T-cell (primary cell): ENCODE results near the gene OR1F1. TPM values are rescaled to one million over a fixed set of nuclear protein-coding genes. Genes with fewer than 3 reads are reported as not detected.
"Not testable (repeated sequence)": the region's sequence is repeated elsewhere in the genome, so short reads cannot be mapped to it uniquely, and the experiment has no call there.

Source experiments
- ATAC-seq, 4 experiments: fragments of 200-7000 bp in 3 of 4; fragments of 150-1000 bp in 1 of 4; cut with Tn5 transposase; replicated peaks in 1 of 4; 1 replicate in 3 of 4; 2 replicates in 1 of 4; pipeline ENCODE4 v1.10.0; 2021; ENCODE audit warnings: moderate library complexity in 3 of 4, mild to moderate bottlenecking in 2 of 4, moderate number of reproducible peaks in 1 of 4
- CTCF ChIA-PET, 2 donors: fragments of 300-600 bp; sonication (Branson Sonifier 250); formaldehyde crosslinking; loops; one replicate each; lab custom pipeline; 2022; ENCODE audit warnings: antibody characterized with exemption in 2 of 2; lab: Charles Lee
- POLR2A ChIA-PET, 2 donors: fragments of 300-600 bp; sonication (Branson Sonifier 250); formaldehyde crosslinking; loops; one replicate each; lab custom pipeline; 2022; ENCODE audit warnings: antibody characterized with exemption in 2 of 2; lab: Charles Lee
- DNase-seq, 35 experiments: peaks; one replicate each; pipeline versions ENCODE4 v3.0.0 to v3.0.0-alpha.2; 2013 to 2023
- H3K27ac ChIP-seq: one replicate; pipeline ENCODE4 v1.5.1; 2013; ENCODE audit warnings: low read length
- H3K27me3 ChIP-seq, 2 experiments: replicated peaks in 1 of 2; 1 replicate in 1 of 2; 2 replicates in 1 of 2; pipeline versions ENCODE4 v1.6.1 to v1.7.0; 2013; ENCODE audit warnings: low read length in 1 of 2, mixed read lengths in 1 of 2; ENCODE audit not compliant: control insufficient read depth in 2 of 2, insufficient read depth in 2 of 2; ENCODE audit errors: extremely low read depth in 1 of 2
- H3K36me3 ChIP-seq, 2 donors: 1 replicate in 1 of 2; 2 replicates in 1 of 2; pipeline versions ENCODE4 v1.6.1 to v1.7.0; 2013; ENCODE audit warnings: low read length in 1 of 2; ENCODE audit not compliant: control insufficient read depth in 2 of 2, insufficient read depth in 1 of 2; ENCODE audit errors: extremely low read depth in 1 of 2
- H3K4me1 ChIP-seq, 2 experiments: 1 replicate in 1 of 2; 2 replicates in 1 of 2; pipeline versions ENCODE4 v1.6.1 to v1.7.0; 2013; ENCODE audit warnings: low read length in 2 of 2, mixed read lengths in 1 of 2; ENCODE audit not compliant: insufficient read depth in 2 of 2, control insufficient read depth in 1 of 2; ENCODE audit errors: extremely low read depth in 1 of 2
- H3K4me3 ChIP-seq, 2 donors: 1 replicate in 1 of 2; 2 replicates in 1 of 2; pipeline versions ENCODE4 v1.5.1 to v1.7.0; 2013; ENCODE audit warnings: mild to moderate bottlenecking in 2 of 2, low read length in 1 of 2, moderate library complexity in 1 of 2; ENCODE audit not compliant: control insufficient read depth in 1 of 2; ENCODE audit errors: extremely low read depth in 1 of 2
- H3K9me3 ChIP-seq: 2 replicates; pipeline ENCODE4 v1.7.0; 2013
- H3K27ac Mint-ChIP-seq, 2 donors: one replicate each; pipeline ENCODE4 v1.8.0; 2020 to 2021; ENCODE audit warnings: mild to moderate bottlenecking in 2 of 2, mixed read lengths in 2 of 2
- H3K27me3 Mint-ChIP-seq, 2 donors: one replicate each; pipeline ENCODE4 v1.8.0; 2021 to 2022; ENCODE audit warnings: mixed read lengths in 2 of 2
- H3K36me3 Mint-ChIP-seq: one replicate; pipeline ENCODE4 v1.8.0; 2021; ENCODE audit warnings: mixed read lengths
- H3K4me1 Mint-ChIP-seq, 3 donors: one replicate each; pipeline ENCODE4 v1.8.0; 2020 to 2022; ENCODE audit warnings: mixed read lengths in 3 of 3, mild to moderate bottlenecking in 1 of 3
- H3K4me3 Mint-ChIP-seq, 3 donors: one replicate each; pipeline ENCODE4 v1.8.0; 2020 to 2022; ENCODE audit warnings: mild to moderate bottlenecking in 3 of 3, mixed read lengths in 3 of 3, moderate library complexity in 3 of 3
- H3K9me3 Mint-ChIP-seq, 3 donors: one replicate each; pipeline ENCODE4 v1.8.0; 2020 to 2022; ENCODE audit warnings: mixed read lengths in 3 of 3
- WGBS: methylation state at CpG from one replicate; pipeline ENCODE4 v1.1.5; 2013; ENCODE audit warnings: missing lambda C conversion rate; ENCODE audit not compliant: insufficient coverage; 5-methylcytosine and 5-hydroxymethylcytosine counted together
- total RNA-seq, 35 experiments: library from RNA in 6 of 35; stranded (reverse) in 6 of 35; fragments of 120-200 nt in 1 of 35; gene quantifications; one replicate each; pipeline versions ENCODE4 v1.2.1 to v1.2.4 and lab custom pipeline; 2013 to 2026

The OR1F1 gene
- total RNA-seq, 5 donors from 2014 or later (not counting 1 experiment from before 2014, with no cell fraction given) = not detected

DNA sequence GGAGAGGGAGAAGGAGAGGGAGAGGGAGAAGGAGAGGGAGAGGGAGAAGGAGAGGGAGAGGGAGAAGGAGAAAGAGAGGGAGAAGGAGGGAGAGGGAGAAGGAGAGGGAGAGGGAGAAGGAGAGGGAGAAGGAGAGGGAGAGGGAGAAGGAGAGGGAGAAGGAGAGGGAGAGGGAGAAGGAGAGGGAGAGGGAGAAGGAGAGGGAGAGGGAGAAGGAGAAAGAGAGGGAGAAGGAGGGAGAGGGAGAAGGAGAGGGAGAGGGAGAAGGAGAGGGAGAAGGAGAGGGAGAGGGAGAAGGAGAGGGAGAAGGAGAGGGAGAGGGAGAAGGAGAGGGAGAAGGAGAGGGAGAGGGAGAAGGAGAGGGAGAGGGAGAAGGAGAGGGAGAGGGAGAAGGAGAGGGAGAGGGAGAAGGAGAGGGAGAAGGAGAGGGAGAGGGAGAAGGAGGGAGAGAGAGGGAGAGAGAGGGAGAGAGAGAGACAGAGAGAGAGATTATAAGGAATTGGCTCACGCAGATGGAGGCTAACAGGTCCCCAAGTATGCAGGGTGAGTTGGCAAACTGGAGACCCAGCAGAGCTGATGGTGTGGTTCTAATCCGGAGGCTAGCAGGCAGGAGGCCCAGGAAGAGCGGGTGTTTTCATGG, 9.8 kb downstream of the OR1F1 start:
- POLR2A ChIA-PET, H3K4me1 Mint-ChIP-seq, H3K9me3 ChIP-seq, H3K36me3 Mint-ChIP-seq, H3K27ac ChIP-seq, H3K4me3 ChIP-seq, H3K9me3 Mint-ChIP-seq, DNase-seq, H3K27ac Mint-ChIP-seq, H3K4me1 ChIP-seq, H3K4me3 Mint-ChIP-seq, H3K36me3 ChIP-seq, ATAC-seq: not testable (repeated sequence)
- CTCF ChIA-PET = interaction anchor here in 1 of 2 donors (0.5 kb wide), 1 partner anchor 24 kb away, joined by 3 read pairs; no protein-coding TSS in a partner anchor
- peaks cover 17 to 44% of the 10 kb centered on the region in 2 donors for H3K27me3 Mint-ChIP-seq
- peaks cover 6 to 47% of the 10 kb centered on the region in 2 experiments for H3K27me3 ChIP-seq
- WGBS = 75% methylated on average over 3 of the region's 3 CpGs

GRCh38 chr16:3198334-3199072, 10.5 kb downstream of the OR1F1 start:
- H3K9me3 Mint-ChIP-seq = no peaks in the 10 kb centered on the region
- no peak for ATAC-seq
- H3K27me3 Mint-ChIP-seq = peaks cover 17 to 38% of the 10 kb centered on the region in 2 donors

GRCh38 chr16:3202903-3203539, 15.0 kb downstream of the OR1F1 start:
- ATAC-seq = no peak
- no peak overlapping the region for H3K27ac Mint-ChIP-seq
- Histone ChIP-seq H3K9me3 (no peaks in the 10 kb centered on the region), H3K27me3 (peaks cover 0 to 4% of the 10 kb centered on the region in 2 experiments), H3K27ac (no peak overlapping the region), H3K4me3 (no peak overlapping the region), H3K4me1 (no peaks in the 10 kb centered on the region), H3K36me3 (no peaks in the 10 kb centered on the region)
- ChIA-PET POLR2A (no interaction called here), CTCF (interaction anchor here in 1 of 2 donors (0.5 kb wide), 1 partner anchor 13 kb away, joined by 4 read pairs; no protein-coding TSS in a partner anchor)
- no peak for DNase-seq
- WGBS = 60% methylated on average over 1 of the region's 6 CpGs
- H3K27me3 Mint-ChIP-seq = peaks cover 11 to 12% of the 10 kb centered on the region in 2 donors
- peaks cover 0 to 2% (median 0%) of the 10 kb centered on the region in 3 donors for H3K4me1 Mint-ChIP-seq
- no peak overlapping the region for H3K4me3 Mint-ChIP-seq
- H3K36me3 Mint-ChIP-seq = peaks cover 4% of the 10 kb centered on the region
- peaks cover 0 to 16% (median 9%) of the 10 kb centered on the region in 3 donors for H3K9me3 Mint-ChIP-seq

More at GRCh38 chr16:3198334-3199072, 10.5 kb downstream of the OR1F1 start:
- H3K27ac ChIP-seq = no peak overlapping the region
- peaks cover 4 to 40% of the 10 kb centered on the region in 2 experiments for H3K27me3 ChIP-seq
- ChIA-PET CTCF (interaction anchor here (0.5 to 0.6 kb wide), 2 partner anchors 23 to 188 kb away, joined by 3 to 5 read pairs; no protein-coding TSS in a partner anchor), POLR2A (interaction anchor here in 1 of 2 donors (0.6 kb wide), 1 partner anchor 19 kb away, joined by 4 read pairs; no protein-coding TSS in a partner anchor)
- Mint-ChIP-seq H3K27ac (no peak overlapping the region), H3K4me3 (no peak overlapping the region), H3K4me1 (peaks cover 0 to 9% (median 6%) of the 10 kb centered on the region in 3 donors), H3K36me3 (no peaks in the 10 kb centered on the region)
- no peak overlapping the region for H3K4me3 ChIP-seq
- no peaks in the 10 kb centered on the region for H3K36me3 ChIP-seq
- H3K4me1 ChIP-seq = no peaks in the 10 kb centered on the region
- H3K9me3 ChIP-seq = no peaks in the 10 kb centered on the region
- 96% methylated on average over 5 of the region's 13 CpGs for WGBS
- DNase-seq = no peak

GRCh38 chr16:3205939-3206338, 17.9 kb downstream of the OR1F1 start:
- 60% methylated on average over 2 of the region's 3 CpGs for WGBS
- not testable (repeated sequence) for ATAC-seq

DNA sequence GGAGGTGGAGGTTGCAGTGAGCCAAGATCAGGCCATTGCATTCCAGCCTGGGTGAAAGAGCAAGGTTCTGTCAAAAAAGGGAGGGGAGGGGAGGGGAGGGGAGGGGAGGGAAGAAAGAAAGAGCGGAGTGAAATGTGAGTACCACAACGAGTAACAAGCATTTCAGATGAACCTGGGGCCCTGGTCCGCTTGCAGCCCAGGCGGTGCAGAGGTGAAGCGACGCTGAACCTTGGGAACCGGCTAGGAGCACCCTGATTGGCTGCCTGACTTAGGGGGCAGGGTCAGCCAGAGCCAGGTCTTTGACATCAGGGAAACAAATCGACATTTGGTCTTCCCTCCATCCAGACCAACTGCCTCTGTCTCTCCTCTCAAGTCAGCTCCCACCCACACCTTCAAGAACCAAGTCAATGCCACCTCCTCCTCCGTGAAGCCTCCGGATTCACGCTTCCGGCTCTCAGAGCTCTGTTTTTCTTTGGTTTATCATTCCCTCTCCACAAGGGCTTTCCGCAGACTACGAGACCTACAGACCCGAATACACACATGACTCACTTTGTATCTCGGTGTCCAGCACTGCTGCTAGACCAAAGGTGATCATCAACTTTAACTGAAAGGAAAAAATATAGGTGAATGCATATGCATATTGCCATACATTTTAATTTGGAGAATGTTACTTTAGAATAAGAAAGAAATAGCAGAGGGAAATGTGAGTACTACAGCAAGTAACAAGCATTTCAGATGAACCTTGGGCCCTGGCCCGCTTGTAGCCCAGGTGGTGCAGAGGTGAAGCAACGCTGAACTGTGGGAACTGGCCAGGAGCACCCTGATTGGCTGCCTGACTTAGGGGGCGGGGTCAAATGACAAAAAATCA, 19.3 kb downstream of the OR1F1 start:
- H3K27me3 ChIP-seq = peaks cover 0 to 3% of the 10 kb centered on the region in 2 experiments
- Mint-ChIP-seq H3K27me3 (peaks cover 4 to 12% of the 10 kb centered on the region in 2 donors), H3K4me1 (peaks cover 0 to 7% (median 5%) of the 10 kb centered on the region in 3 donors), H3K36me3 (peaks cover 4% of the 10 kb centered on the region), H3K27ac (no peak overlapping the region), H3K4me3 (no peak overlapping the region), H3K9me3 (peaks cover 0 to 16% (median 9%) of the 10 kb centered on the region in 3 donors)
- ChIA-PET POLR2A (interaction anchor here in 1 of 2 donors (0.6 kb wide), 1 partner anchor 10 kb away, joined by 4 read pairs; no protein-coding TSS in a partner anchor), CTCF (interaction anchor here (0.7 kb wide), 2 partner anchors 16 to 39 kb away, joined by 3 to 4 read pairs; no protein-coding TSS in a partner anchor)
- no peak overlapping the region for H3K27ac ChIP-seq
- WGBS = 84% methylated on average over 9 of the region's 19 CpGs
- H3K4me1 ChIP-seq = no peaks in the 10 kb centered on the region
- no peak for DNase-seq
- ATAC-seq = no peak
- no peak overlapping the region for H3K4me3 ChIP-seq
- no peaks in the 10 kb centered on the region for H3K9me3 ChIP-seq
- no peaks in the 10 kb centered on the region for H3K36me3 ChIP-seq

More at GRCh38 chr16:3205939-3206338, 17.9 kb downstream of the OR1F1 start:
- Mint-ChIP-seq H3K27me3 (peaks cover 4 to 12% of the 10 kb centered on the region in 2 donors), H3K9me3 (peaks cover 0 to 16% (median 9%) of the 10 kb centered on the region in 3 donors)
- H3K36me3 ChIP-seq, H3K4me1 Mint-ChIP-seq, H3K27me3 ChIP-seq, H3K27ac Mint-ChIP-seq, H3K36me3 Mint-ChIP-seq, H3K4me1 ChIP-seq, H3K27ac ChIP-seq, H3K4me3 Mint-ChIP-seq, DNase-seq, H3K9me3 ChIP-seq, CTCF ChIA-PET, H3K4me3 ChIP-seq: not testable (repeated sequence)
- POLR2A ChIA-PET = interaction anchor here in 1 of 2 donors (0.5 kb wide), 1 partner anchor 9 kb away, joined by 5 read pairs; no protein-coding TSS in a partner anchor
